HG03460 (cell line): ENCODE data around the gene PGGHG.
"Not testable (repeated sequence)": the region's sequence is repeated elsewhere in the genome, so short reads cannot be mapped to it uniquely, and the experiment has no call there.

ENCODE experiments used
- ATAC-seq: cut with Tn5 transposase; IDR thresholded peaks from one replicate; pipeline ENCODE4 v1.9.1; 2021; ENCODE audit not compliant: unreplicated experiment

The PGGHG gene

DNA sequence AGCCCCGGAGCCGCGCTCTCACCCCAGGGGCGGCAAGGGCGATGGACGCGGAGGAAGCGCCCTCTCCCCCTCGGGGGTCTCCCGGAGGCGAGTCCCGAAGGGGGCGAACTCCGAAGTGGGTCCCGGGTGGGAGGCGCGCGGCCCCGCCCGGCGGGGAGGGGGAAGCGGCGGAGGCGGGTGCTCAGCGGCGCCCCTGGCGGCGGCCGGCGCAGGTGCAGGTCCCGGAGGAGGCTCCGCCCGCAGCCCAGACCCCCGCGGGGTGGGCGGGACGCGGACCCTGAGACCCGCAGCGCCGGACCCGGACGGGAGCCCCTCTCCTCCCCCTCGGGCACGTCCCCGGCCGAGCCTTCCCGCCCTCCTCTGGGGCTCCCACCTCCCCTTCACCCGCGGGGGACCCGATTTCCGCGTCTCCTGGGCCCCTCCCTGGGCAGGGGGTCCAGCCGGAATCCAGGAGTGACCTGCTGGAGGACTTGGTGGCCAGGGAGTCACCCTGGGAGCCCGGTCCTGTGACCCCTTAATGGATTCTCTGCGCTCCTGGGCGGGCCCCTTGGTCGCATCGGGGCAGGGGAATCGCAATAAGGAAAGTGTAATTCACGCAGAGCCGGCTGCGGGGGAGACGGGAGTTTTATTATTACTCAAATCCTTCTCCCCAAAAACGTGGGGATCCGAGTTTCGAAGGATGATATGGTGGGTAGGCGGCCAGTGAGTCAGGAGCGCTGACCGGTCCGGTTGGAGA is 22.3 kb downstream of the PGGHG start:
- ATAC-seq, result not testable (repeated sequence)

DNA sequence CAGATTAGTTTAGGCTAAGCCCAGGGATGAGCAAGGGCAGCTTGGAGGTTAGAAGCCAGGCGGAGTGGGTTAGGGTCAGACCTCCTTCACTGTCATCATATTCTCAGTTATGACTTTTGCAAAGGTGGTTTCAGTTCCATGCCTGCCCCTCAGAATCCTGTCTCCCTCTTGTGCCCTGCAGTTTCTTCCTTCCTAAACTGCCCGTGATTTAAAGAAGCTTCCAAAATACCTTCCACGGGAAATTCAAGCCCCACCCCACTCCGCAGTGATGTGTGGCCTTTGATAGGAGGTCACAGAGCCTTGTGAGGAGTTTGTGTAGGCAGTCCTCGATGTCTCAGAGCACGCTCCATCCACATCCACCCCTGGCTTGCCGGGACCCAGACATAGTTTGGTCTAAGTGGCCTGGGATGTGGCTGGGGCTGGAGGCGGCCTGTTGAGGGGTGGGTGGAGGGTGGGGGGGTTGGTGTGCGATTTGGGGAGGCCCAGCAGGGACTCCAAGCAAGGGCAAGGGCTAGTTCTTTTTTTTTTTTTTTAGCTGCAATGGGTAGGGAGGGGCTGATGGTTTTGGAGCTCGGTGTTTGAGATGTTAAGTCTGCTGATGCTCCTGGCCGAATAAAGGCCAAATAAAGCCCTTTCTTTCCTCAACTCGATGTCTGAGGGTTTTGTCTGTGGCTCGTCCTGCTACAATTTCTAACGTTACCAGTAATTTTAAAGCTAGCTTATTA is 23.3 kb downstream of the PGGHG start:
- no peak for ATAC-seq

DNA sequence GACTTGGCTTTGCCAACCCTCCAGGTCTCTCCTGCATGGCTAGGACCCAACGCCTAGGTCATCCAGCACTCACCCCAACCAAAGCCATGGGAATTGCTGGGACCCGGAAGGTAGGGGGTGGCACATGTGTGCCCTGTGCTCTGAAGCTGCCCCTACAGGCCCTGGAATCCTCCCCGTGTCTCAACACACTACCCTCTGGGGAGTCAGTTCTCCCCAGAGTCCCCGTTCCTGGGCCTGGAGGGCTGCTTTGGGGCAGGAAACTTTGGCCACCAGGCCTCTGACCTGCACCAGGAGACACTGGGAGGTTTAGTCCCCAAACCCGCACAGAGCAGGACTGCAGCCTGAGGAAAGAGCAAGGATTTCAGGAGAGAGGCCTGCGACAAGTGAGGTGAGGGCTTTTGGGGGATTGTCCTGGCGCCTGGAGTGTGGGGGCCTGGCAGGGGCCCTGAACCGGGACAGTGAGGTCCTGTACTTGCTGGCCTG is 24.4 kb downstream of the PGGHG start:
- ATAC-seq, result no peak

DNA sequence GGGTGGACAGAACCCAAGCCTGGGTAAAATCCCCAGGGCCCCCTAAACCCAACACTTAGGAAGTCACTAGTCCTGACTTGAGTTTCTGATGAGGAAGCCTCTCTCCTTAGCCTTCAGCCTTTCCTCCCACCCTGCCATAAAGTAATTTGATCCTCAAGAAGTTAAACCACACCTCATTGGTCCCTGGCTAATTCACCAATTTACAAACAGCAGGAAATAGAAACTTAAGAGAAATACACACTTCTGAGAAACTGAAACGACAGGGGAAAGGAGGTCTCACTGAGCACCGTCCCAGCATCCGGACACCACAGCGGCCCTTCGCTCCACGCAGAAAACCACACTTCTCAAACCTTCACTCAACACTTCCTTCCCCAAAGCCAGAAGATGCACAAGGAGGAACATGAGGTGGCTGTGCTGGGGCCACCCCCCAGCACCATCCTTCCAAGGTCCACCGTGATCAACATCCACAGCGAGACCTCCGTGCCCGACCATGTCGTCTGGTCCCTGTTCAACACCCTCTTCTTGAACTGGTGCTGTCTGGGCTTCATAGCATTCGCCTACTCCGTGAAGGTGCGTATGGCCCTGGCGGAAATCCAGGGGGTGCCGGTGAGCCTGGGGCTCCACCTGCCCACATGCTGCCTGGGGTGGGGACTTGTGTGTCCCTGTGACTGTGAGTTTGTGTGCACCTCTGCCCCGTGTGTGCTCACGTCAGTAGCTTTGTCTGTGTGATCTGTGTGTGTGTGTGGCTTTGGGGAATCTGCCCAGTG is 25.0 kb downstream of the PGGHG start, which contains the start of gene IFITM1:
Gene IFITM1, plus strand, starts transcription at position 254 of the 767 bp plus-strand sequence. Its CDS starts 131 bp downstream, at position 385.
- ATAC-seq, result no peak

DNA sequence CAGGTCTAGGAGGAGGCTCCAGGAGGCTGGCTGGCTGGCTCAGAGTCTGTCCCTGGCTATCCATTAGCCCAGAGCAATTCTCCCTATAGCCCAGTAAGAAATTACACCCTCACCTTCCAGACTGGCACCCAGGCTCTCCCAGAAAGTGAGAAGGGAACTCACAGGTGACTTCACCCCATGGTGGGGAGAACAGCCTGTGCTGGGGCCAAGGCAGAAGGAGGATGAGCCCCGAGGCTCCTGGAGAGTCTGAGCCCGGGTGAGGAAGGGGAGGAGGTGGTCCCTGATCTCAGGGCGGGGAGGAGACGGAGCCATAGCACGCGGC is 25.6 kb downstream of the PGGHG start:
- not testable (repeated sequence) for ATAC-seq

DNA sequence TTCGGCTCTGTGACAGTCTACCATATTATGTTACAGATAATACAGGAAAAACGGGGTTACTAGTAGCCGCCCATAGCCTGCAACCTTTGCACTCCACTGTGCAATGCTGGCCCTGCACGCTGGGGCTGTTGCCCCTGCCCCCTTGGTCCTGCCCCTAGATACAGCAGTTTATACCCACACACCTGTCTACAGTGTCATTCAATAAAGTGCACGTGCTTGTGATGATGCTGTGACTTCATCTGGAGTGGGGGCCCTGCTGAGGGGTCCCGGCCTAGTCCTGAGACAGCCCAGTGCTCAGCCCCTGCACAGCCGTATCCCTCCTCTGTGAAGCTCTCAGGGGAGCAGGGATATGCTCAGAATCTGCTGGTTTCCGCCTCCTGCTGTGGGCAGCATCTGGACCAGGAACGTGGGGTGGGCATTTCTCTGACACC is 26.1 kb downstream of the PGGHG start:
- ATAC-seq, result no peak

DNA sequence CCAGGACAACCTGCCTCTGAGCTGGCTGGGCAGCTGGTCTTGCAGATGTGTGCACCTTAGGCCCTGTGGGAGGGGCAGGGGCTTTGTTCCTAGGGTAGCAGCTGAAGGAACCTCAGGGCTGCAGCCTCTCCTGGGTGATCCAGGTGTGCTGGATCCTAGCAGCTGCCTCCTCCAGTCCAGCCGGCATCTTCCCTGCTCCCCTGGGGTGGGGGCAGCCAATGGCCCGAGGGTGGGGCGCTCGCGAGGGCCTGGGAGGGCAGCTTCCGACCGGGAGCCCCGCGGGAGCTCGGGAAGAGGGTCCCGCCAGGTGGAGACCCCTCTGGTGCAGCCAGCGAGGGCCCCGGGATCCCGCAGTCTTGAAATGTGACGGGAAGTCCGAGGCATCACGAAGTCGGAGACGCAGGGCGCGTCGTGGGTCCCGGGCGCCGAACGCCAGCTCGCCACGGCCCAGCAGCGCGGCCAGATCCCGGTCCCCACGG is 26.6 kb downstream of the PGGHG start:
- ATAC-seq, result no peak

DNA sequence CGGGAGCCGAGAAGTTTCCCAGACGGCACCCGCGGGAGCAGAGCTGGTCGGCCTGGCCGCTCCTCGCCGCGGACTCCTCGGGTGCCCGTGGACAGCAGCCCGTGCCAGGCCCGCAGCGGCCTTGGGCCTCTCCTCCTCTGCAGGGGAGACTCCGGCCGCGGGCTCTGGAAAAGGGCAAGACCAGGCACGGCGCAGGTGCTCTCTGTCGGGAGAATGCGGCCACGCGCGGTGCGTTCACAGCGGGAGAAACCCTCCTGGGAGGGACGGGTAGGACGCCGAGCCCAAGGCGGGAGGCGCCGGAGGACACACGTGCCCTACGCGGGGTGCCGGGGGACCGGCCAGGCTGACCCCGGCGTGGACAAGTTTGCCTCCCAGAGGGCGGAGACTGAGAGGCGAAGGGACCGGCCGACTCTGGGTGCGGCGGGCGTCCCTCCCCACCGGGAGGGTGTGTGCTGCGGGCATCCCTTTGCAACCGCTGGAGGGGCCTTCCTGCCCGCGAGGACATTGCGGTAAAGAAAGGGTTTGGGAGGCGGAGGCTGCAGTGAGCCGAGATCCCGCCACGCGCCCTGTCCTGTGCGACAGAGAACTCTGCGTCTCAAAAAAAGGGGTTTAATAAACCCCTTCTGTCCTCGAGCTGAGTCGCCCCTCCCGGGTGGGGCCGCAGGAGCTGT is 27.2 kb downstream of the PGGHG start:
- ATAC-seq, result no peak

DNA sequence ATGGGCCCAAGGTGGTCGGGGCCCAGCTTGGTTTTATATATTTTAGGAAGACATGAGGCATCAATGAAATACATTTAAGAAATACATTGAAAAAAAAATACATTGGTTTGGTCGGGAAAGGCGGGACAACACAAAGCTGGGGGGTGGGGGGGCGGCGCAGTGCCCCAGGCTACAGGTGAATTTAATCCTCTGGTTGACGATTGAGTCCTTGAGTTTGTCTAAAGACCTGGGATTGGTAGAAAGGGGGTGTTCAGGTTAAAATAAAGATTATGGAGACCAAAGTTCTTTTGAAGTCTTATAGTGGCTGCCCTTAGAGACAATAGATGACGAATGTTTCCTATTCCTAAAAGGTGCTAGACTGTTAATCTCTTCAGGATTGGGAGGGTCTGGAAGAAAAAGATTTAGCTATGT is 28.0 kb downstream of the PGGHG start:
- no peak for ATAC-seq

DNA sequence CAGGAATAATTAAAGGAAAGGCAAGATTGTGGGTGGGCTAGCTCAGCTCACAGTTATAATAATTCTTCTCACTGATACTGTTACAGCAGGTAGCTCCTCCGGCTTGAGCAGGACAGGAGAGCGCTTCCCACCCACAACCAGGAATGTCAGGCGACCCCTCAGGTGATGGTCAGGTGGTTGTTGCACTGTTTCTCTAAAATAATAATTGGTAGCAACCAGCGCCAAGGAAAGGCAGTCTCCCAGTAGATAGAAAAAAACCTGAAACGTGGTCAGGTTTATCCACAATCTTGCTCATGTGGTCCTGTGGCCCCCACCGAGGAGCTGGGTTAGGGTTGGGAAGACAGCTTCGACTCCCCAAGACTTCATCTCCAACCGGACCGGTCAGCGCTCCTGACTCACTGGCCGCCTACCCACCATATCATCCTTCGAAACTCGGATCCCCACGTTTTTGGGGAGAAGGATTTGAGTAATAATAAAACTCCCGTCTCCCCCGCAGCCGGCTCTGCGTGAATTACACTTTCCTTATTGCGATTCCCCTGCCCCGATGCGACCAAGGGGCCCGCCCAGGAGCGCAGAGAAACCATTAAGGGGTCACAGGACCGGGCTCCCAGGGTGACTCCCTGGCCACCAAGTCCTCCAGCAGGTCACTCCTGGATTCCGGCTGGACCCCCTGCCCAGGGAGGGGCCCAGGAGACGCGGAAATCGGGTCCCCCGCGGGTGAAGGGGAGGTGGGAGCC is 28.9 kb downstream of the PGGHG start:
- not testable (repeated sequence) for ATAC-seq

DNA sequence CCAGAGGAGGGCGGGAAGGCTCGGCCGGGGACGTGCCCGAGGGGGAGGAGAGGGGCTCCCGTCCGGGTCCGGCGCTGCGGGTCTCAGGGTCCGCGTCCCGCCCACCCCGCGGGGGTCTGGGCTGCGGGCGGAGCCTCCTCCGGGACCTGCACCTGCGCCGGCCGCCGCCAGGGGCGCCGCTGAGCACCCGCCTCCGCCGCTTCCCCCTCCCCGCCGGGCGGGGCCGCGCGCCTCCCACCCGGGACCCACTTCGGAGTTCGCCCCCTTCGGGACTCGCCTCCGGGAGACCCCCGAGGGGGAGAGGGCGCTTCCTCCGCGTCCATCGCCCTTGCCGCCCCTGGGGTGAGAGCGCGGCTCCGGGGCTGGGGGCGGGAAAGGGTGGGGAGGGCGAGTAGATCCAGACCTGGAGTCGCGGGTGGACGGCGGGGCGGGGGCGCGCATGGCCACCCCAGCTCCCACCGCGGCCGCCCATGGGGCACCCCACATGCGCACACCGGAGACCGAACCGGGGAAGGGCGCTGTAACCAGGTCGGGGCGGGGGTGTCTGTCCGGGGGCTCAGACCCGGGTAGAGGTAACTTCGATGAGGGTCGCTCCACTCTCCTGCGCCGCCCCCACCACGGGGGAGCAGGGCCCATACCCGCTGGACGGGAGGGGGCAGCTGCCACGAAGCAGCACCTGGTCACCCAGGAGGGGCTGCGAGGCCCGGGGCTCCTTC is 29.6 kb downstream of the PGGHG start:
- not testable (repeated sequence) for ATAC-seq

DNA sequence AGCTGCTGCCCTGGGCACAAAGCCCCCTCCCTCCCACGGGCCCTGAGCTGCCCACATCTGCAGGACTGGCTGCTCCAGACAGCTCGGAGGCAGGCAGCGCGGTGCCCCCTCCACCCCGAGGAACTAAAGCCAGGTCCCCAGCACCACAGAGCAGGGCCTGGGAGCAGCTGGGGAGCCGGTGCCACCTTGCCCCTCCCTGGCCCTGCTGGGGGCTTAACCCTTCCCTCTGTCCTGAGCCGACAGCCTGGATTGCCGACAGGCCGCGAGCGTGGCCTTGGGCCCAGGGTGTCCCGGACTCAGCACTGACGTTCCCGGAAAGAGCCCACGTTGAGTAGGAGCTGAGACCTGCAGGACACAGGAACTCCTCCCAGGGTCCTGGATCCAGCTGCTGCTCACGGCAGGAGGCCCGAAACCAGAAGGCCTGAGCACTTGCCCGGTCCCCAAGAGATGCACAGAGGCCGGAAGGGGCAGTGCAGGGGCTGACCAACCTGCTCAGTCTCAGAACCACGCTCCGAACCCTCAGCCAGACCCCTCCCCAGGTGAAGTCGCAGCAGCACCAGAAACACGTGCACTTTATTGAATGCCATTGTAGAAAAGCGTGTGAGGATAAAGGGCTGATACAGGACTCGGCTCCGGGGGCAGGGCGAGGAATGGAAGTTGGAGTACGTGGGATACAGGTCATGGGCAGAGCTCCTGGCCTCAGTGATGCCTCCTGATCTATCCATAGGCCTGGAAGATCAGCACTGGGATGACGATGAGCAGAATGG is 30.4 kb downstream of the PGGHG start:
- not testable (repeated sequence) for ATAC-seq

DNA sequence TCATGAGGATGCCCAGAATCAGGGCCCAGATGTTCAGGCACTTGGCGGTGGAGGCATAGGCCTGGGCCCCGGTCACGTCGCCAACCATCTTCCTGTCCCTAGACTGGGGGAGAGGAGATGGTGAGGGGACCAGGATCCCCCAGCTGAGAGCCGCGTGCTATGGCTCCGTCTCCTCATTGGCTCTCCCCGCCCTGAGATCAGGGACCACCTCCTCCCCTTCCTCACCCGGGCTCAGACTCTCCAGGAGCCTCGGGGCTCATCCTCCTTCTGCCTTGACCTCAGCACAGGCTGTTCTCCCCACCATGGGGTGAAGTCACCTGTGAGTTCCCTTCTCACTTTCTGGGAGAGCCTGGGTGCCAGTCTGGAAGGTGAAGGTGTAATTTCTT is 31.0 kb downstream of the PGGHG start:
- ATAC-seq, result not testable (repeated sequence)

DNA sequence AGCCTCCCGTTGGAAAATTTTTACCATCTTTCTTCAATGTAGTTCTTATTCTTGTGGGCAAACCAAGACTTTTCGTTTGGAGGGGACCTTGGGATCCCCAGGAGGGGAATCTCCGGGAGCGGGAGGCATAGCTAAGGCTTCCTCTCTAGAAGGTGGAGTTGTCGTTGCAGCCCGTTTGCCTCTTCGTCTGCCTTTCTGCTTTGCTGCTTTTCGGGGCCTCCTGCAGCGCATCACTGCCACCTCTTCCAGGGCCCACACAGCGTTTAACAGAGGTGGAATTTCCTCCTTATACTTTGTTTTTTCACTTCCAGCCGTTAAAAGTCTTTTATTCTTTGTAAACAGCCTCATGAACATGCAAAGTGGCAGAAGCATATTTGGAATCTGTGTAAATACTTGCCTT is 35.2 kb downstream of the PGGHG start:
- ATAC-seq, result no peak

DNA sequence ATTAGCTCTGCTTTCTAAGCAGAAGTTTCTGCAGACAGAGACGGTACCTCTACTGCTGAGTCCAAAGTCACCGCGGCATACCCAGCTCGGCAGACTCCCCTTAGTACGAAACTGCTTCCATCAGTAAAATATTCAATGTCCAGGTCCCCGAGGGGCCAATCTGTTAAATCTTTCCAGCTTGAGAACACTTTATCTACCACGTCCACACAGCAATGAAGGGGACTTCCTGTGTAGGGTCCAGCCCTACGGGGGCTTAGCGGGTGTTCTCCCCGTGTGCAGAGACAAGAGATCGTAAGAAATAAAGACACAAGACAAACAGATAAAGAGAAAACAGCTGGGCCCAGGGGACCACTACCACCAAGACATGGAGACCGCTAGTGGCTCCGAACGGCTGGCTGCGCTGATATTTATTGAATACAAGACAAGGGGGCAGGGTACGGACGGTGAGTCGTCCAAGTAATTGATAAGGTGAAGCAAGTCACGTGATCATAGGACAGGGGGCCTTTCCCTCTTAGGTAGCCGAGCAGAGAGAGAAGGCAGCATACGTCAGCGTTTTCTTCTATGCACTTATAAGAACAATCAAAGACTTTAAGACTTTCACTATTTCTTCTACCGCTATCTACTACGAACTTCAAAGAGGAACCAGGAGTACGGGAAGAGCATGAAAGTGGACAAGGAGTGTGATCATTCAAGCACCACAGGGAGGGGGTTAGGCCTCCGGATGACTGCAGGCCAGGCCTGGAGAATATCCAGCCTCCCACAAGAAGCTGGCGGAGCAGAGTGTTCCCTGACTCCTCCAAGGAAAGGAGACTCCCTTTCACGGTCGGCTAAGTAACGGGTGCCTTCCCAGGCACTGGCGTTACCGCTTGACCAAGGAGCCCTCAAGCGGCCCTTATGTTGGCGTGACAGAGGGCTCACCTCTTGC is 35.9 kb downstream of the PGGHG start:
- not testable (repeated sequence) for ATAC-seq

DNA sequence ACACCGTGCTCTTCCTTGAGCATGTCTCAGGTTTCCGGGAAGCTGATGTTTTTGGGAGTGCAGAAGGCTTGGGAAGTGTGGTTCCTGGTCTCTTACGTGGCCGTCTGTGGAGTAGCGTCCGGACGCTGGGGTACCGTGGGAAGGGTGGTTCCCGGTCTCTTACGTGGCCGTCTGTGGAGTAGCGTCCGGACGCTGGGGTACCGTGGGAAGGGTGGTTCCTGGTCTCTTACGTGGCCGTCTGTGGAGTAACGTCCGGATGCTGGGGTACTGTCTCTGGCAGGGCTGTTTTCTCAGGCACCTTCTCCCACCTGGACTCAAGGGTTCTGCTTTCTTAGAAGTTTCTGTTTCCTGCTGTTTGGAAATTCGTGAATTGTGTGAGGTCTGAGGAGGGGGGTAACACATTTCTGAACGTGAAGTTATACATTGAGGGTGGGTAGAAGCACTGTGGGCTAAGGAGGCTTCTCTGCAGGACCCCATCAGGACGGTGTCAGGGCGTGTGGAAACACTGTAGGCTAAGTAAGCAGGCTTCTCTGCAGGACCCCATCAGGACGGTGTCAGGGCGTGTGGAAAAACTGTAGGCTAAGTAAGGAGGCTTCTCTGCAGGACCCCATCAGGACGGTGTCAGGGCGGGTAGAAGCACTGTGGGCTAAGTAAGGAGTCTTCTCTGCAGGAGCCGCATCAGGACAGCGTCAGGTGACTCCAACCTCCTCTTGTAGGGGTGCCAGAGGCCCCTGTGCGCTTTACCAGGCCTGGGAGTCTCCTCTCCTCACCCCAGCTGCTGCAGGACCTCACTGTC is 37.1 kb downstream of the PGGHG start:
- no peak for ATAC-seq

DNA sequence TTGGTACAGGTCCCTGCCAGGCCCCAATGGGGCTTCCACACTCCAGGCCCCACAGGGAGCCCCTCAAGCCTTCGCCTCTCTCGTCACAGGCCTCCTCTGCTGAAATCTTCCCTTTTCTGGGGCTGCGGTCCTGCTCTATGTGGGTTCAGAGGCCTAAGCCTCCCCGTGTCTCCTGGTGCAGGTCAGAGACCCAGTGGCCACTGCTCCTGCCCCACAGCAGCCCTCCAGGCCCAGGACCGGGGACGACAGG is 37.6 kb downstream of the PGGHG start:
- ATAC-seq, result no peak
